ENCODE measurements around the gene XPR1. TPM values are rescaled to one million over a fixed set of nuclear protein-coding genes. Genes with fewer than 3 reads are reported as not detected.

XPR1 gene
- total RNA-seq, 1 experiment from 2014 or later, result 19.9 TPM

GRCh38 chr1:180912801-180913565 is 281.2 kb downstream of the XPR1 start, which contains the start of gene KIAA1614 (continued):
- TF ChIP-seq CBX3 (IDR thresholded peaks at IDR 0.05; ENCODE audit: low read depth) (no peak), SRF (IDR thresholded peaks at IDR 0.05; ENCODE audit: low read depth) (no peak), SIN3A (IDR thresholded peaks at IDR 0.05; ENCODE audit: low read depth) (no peak)

- ATAC-seq (no peak), DNase-seq (ENCODE audit: low read depth, low spot score) (no peak)
- Histone ChIP-seq H3K4me2 (ENCODE audit: low read length) (no peak overlapping the region), H3K27ac (ENCODE audit: low read depth, low read length) (no peak overlapping the region), H3K27me3 (ENCODE audit: insufficient read depth, low read length) (no peaks in the 10 kb centered on the region), H4K20me1 (ENCODE audit: insufficient read depth) (no peaks in the 10 kb centered on the region), H3K9me3 (ENCODE audit: control insufficient read depth in 1 of 2, insufficient read depth in 1 of 2, low read depth in 1 of 2, low read length in 2 of 2) (no peaks in the 10 kb centered on the region), H2AFZ (ENCODE audit: low read depth, low read length, poor library complexity, severe bottlenecking) (no peak overlapping the region), H3K36me3 (ENCODE audit: control insufficient read depth in 1 of 2, insufficient read depth in 2 of 2, low read length in 2 of 2) (no peaks in the 10 kb centered on the region), H3K4me3 (replicated peaks in 1 of 2; ENCODE audit: low read depth in 1 of 2, low read length in 2 of 2) (no peak overlapping the region), H3K9ac (ENCODE audit: low read length) (no peak overlapping the region), H3K9me2 (ENCODE audit: insufficient read depth) (no peaks in the 10 kb centered on the region), H3K4me1 (ENCODE audit: control insufficient read depth in 1 of 2, insufficient read depth in 2 of 2, low read length in 2 of 2) (no peaks in the 10 kb centered on the region), H3K79me2 (ENCODE audit: insufficient read depth, low read length) (no peaks in the 10 kb centered on the region)
- ChIA-PET POLR2A (no interaction called here), RAD21 (ENCODE audit: low non-redundant PET in 1 of 2, low total read pairs in 2 of 2, uncharacterized antibody in 2 of 2, unreplicated experiment in 2 of 2) (no interaction called here), CTCF (no interaction called here)
- intact Hi-C loops (cut with micrococcal nuclease), result no loop called here
- BruUV-seq (replicated peaks), result no TSS peak
- TF ChIP-seq POLR2A (IDR thresholded peaks at IDR 0.05; ENCODE audit: borderline replicate concordance, extremely low read depth, insufficient read depth, insufficient read length), result no peak
- no peak for TF ChIP-seq TCF7L2 (IDR thresholded peaks at IDR 0.05; ENCODE audit: borderline replicate concordance, extremely low read depth, insufficient read depth, insufficient read length)
- TF ChIP-seq CEBPB (IDR thresholded peaks at IDR 0.05; ENCODE audit: low read depth), result no peak
- no peak for TF ChIP-seq JUND (IDR thresholded peaks at IDR 0.05)
- TF ChIP-seq, protein P1, sequence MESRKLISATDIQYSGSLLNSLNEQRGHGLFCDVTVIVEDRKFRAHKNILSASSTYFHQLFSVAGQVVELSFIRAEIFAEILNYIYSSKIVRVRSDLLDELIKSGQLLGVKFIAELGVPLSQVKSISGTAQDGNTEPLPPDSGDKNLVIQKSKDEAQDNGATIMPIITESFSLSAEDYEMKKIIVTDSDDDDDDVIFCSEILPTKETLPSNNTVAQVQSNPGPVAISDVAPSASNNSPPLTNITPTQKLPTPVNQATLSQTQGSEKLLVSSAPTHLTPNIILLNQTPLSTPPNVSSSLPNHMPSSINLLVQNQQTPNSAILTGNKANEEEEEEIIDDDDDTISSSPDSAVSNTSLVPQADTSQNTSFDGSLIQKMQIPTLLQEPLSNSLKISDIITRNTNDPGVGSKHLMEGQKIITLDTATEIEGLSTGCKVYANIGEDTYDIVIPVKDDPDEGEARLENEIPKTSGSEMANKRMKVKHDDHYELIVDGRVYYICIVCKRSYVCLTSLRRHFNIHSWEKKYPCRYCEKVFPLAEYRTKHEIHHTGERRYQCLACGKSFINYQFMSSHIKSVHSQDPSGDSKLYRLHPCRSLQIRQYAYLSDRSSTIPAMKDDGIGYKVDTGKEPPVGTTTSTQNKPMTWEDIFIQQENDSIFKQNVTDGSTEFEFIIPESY (IDR thresholded peaks at IDR 0.05; ENCODE audit: extremely low read depth, insufficient replicate concordance, low read length), result no peak
- TF ChIP-seq EZH2 (IDR thresholded peaks at IDR 0.05), result no peak
- no peak for TF ChIP-seq FOSL1 (IDR thresholded peaks at IDR 0.05; ENCODE audit: low read depth)
- no peak for TF ChIP-seq RAD21 (IDR thresholded peaks at IDR 0.05; ENCODE audit: low read depth)
- no peak for TF ChIP-seq EGR1 (IDR thresholded peaks at IDR 0.05; ENCODE audit: low read depth)
- TF ChIP-seq, protein P2, sequence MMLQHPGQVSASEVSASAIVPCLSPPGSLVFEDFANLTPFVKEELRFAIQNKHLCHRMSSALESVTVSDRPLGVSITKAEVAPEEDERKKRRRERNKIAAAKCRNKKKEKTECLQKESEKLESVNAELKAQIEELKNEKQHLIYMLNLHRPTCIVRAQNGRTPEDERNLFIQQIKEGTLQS (IDR thresholded peaks at IDR 0.05), result no peak
- TF ChIP-seq ZNF274 (IDR thresholded peaks at IDR 0.05; ENCODE audit: low read depth, low read length), result no peak
- TF ChIP-seq POLR2AphosphoS5 (IDR thresholded peaks at IDR 0.05; ENCODE audit: low read depth, low read length), result no peak
- no peak for TF ChIP-seq CBX3 (IDR thresholded peaks at IDR 0.05; ENCODE audit: low read depth)
Measured at GRCh38 chr1:180915426-180915965, 283.7 kb downstream of the XPR1 start.

Measured in HCT116 (cell line).